ENCODE results near the gene MMP21.
A peak's percentile ranks its signal among the peaks of the same experiment; 100 is the strongest.

The MMP21 gene

DNA sequence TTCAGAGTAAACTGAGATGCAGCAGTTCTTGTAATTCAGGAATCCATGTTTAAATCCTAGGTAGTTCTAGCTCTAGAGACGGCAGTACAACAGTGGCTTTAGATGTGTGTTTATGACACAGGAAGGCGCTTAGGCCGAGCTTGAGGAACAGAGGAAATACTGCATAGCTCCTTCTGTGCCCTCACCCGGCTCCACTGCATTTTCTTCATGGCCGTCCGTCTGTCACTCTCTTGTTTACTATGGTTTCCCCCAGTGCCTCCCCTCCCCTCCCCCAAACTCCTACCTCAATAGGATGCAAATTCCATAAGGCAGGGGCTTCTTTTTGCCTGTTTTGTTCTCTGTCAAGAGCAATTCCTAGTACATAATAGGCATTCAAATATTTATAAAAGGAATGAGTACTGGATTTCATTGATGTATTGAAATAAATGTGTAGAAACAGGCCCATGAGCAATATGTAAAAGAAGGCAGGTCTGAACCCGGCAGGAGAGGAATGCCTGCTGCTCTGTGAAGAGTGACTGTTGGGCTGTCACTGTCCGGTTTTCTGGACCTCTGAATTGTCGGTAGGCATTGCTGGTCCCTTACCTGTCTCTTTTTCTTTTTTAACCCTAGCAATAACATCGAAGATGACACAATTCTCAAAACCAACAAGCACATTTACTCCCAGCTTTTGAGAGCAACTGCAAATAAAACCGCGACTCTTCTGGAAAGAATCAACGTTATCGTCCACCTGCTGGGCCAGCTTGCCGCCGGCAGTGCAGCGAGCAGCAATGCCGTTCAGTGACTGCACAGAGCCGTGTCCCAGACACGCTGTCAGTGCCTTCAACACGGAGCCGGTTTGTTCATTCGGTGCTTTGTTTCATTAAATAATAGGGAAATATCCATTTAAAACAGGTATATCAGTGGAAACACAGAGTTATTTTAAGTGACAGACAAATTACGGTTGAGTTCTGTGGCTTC is 12.7 kb downstream of the MMP21 start:
- no peak for DNase-seq (ENCODE audit: low spot score)

GRCh38 chr10:125761961-125762360 is 13.7 kb downstream of the MMP21 start:
- no peak for DNase-seq (ENCODE audit: low spot score)

DNA sequence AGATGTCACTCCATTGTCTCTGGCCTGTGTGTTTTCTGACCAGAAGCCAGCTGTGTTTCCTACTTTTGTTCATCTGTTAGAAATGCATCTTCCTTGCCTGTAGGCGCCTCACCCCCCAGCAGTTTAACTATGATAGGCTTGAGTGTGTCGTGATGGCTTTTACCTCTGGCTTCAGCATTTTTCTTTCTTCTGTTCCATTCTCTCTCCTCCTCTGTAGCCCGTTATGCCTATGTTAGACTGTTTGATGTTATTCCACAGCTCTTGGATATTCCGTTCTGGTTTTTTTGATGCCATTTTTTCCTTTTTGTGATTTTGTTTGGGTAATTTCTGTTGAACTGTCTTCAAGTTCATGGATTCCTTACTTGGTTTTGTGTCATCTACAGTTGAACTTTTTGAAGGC is 17.9 kb downstream of the MMP21 start:
- no peak for DNase-seq (ENCODE audit: low spot score)

DNA sequence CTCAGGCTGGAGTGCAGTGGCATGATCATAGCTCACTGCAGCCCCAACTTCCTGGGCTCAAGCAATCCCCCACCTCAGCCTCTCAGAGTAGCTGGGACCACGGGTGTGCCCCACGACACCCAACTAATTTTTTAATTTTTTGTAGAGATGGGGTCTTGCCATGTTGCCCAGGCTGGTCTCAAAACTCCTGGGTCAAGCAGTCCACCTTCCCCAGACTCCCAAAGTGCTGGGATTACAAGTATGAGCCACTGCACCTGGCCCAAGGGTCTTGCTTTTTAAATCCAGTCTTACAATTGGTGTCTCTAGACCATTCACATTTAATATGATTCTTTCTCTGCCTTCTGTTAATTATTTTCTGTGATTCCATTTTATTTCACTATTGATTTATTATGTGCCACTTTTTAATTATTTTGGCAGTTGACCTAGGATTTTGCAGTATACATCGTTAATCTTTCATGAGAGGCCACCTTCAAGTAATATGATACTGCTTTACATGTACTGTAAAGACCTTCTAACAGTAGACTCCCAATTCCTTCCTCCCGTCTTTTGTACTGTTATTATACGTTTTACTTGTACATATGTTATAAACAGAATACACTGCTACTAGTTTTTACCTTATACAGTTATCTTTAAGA is 18.7 kb downstream of the MMP21 start:
- no peak for DNase-seq (ENCODE audit: low spot score)

- DNase-seq (ENCODE audit: low spot score) = no peak
These were observed 19.4 kb downstream of the MMP21 start for GRCh38 chr10:125756196-125756595.

DNA sequence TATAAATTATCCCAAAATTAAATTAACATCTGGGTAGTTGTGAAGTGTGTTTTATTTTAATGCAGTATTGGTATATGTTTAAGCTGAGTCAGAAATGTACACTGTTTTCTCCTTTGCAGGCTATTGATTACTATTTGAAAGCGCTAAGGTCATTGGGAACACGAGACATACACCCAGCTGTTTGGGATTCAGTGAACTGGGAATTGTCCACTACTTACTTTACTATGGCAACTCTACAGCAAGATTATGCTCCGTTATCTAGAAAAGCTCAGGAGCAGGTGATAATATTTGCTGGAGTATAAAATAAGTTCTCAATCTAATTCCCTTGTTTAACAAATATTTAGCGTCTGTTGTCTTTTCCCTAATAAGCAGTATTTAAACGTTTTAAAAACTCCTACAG is 28.2 kb downstream of the MMP21 start:
- no peak for DNase-seq (ENCODE audit: low spot score)

GRCh38 chr10:125744909-125745308 is 30.7 kb downstream of the MMP21 start:
- no peak for DNase-seq (ENCODE audit: low spot score)

- DNase-seq (ENCODE audit: low spot score) = no peak
These were observed 33.2 kb downstream of the MMP21 start for GRCh38 chr10:125742465-125742864.

GRCh38 chr10:125739994-125740679 is 35.5 kb downstream of the MMP21 start:
- no peak for DNase-seq (ENCODE audit: low spot score)

- DNase-seq (ENCODE audit: low spot score) = no peak
These were observed 37.4 kb downstream of the MMP21 start for GRCh38 chr10:125738206-125738605.

GRCh38 chr10:125734823-125735222 is 40.8 kb downstream of the MMP21 start:
- DNase-seq (ENCODE audit: low spot score) = no peak

GRCh38 chr10:125734148-125734547 is 41.5 kb downstream of the MMP21 start:
- DNase-seq (ENCODE audit: low spot score) = no peak

GRCh38 chr10:125727436-125727835 is 48.2 kb downstream of the MMP21 start:
- DNase-seq (ENCODE audit: low spot score) = no peak

- no peak for DNase-seq (ENCODE audit: low spot score)
These were observed 48.7 kb downstream of the MMP21 start for GRCh38 chr10:125726914-125727313.

DNA sequence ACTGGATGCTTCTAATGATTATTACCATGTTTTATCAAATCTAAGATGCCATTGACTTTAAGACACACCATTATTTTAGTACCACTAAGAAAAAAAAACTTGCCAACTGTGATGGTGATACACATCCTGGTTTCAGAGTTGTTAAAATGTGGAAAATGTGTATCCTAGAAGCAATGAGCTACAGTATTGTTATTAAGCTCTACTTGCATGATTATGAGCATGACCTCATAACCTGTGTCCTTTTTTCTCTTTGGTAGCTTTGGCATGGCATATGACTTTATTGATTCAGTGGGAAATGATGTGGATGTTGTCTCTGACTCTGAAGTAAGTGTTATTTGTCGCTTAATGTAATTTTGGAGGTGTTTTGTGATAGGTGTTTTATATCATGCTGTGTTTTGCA is 52.8 kb downstream of the MMP21 start:
- no peak for DNase-seq (ENCODE audit: low spot score)

- no peak for DNase-seq (ENCODE audit: low spot score)
These were observed 54.6 kb downstream of the MMP21 start for GRCh38 chr10:125721035-125721434.

- DNase-seq (ENCODE audit: low spot score) = no peak
These were observed 55.6 kb downstream of the MMP21 start for GRCh38 chr10:125720002-125720382.

DNA sequence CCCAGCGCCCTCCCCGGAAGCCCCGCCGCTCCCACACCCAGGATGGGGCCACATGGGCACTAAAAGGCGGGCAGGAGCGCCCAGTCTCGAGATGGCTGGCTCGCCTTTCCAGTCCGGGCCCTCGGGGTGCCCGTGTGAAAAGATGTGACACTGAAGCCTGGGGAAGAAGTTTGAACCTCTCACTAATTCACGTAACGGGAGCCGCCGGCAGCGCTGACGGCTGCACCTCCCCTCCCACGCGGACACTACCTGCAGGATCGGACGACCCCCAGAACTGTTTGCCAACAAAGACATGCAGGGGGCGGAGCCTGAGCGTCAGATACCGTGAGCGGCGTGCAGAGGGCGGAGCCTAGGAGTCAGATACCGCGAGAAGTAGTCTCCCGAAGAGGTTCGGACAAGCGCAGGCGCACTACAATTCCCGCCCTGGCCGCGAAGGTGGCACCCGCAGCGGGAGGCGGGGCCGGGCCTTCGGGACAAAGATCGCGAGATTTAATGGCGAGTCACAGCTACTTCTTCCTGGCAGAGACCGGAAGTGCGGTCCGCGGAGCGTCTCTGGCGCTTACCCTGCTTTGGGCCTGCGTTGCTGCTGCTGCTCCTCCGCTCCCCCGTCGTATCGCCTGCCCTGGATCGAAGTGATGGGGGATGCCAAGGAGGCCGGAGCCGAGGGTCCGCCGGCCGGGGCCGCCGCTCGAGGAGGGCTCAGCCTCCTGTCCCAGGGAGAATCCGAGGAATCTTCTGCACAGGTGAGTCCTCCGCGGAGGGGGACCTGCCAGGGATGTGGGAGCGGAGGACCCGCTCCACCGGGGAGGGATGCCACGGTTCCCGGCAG is 56.2 kb downstream of the MMP21 start, which contains the start of gene EDRF1:
TSS of gene EDRF1 (plus strand) at position 537 of the 829 bp plus-strand sequence. CDS start at position 636, 99 bp downstream.
- peak; percentile 100 for DNase-seq (ENCODE audit: low spot score)
